HG02571 (cell line): ENCODE data around the gene TNFRSF8.
"Not testable (repeated sequence)": the region's sequence is repeated elsewhere in the genome, so short reads cannot be mapped to it uniquely, and the experiment has no call there.

ENCODE experiments used
- ATAC-seq: cut with Tn5 transposase; IDR thresholded peaks from one replicate; pipeline ENCODE4 v1.9.1; 2021; ENCODE audit warnings: mild to moderate bottlenecking, moderate library complexity; ENCODE audit not compliant: unreplicated experiment

TNFRSF8 gene

DNA sequence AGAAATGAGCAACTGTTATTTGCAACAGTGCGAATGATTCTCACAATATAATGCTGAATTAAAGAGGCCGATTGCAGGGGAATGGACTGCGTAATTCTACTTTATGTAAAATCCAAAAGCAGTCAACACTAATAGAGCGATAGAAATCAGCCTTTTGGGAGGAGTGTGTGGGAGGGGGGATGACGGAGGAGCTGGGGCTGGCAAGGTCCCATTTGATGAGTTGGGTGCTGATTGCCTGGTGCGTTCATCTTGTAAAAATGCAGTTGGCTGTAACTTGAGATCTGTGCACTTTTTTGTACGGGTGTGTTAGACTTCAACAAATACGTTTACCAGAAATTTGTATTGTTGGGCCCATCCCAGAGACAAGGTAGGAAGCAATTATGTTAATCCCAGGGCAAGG, 20.7 kb downstream of the TNFRSF8 start:
- no peak for ATAC-seq

DNA sequence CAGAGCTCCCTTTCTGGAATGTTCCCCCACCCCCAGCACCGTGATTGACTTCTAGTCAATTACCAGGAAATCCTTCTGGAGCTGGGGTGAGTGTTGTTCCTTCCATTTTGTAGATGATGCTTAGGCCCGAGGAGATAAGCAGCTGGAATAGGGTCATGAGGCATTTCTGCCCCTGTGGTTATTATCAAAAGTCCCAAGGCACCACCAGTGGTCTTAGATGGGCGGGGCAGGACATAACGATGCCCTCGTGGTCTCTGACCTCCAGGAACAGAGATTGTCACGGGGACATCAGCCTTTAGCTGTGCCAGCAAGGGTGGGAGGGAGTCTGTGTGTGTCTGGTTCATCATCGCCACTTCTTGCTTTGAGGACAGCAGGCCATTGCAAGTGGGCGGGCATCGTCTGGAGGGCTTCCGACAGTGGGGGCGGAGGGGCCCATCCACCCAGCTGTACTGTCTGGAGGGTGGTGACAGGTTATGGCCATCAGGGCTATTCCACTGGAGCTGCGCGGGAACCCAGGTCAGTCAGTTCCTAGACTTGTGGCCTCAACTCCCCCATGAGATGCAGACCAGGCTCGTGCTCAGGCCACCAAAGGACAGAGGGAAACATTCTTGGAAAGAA, 22.6 kb downstream of the TNFRSF8 start:
- no peak for ATAC-seq

DNA sequence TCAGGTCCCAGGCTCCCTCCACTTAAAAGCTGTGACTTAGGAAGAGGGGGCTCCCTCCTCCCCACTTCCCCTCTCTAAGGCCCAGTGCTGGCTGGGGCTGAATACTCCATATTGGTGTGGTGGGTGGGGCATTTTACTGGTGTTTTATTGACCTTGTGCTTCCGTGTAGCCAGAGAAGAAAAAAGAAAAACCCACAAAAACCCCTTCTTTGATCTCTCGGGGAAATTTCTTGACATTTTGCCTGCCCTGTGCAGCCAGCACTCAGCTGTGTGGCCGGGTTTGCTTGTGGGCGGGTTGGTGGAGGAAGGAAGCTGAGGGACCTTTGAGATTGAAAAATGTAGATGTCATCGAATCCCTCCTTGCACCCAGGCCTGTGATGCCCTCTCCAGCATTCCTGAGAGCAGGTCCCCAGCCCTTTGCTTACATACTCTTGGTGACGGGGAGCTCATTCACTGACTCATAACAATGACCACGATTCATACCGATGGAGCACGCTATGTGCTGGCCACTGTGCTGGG, 24.8 kb downstream of the TNFRSF8 start:
- ATAC-seq: no peak

DNA sequence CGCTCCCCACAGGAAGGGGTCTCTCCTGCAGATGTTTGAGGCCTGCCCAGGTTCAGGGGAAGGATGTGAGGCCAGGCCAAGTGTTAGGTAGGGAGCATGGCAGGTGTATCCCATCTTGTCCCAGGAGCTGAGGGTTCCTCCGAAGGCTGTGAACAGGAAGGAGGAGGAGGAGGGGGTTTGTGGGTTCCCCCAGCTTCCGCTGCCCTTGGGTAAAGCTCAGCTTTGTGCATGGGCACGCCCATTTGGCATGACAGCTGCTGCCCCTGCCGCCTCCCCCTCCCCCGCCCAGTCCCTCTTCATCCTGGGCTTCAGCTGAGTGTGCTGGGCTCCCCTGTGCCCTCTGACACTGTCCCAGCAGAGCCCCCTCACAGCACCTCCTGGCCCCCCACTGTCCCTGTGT, 25.5 kb downstream of the TNFRSF8 start:
- ATAC-seq: no peak

DNA sequence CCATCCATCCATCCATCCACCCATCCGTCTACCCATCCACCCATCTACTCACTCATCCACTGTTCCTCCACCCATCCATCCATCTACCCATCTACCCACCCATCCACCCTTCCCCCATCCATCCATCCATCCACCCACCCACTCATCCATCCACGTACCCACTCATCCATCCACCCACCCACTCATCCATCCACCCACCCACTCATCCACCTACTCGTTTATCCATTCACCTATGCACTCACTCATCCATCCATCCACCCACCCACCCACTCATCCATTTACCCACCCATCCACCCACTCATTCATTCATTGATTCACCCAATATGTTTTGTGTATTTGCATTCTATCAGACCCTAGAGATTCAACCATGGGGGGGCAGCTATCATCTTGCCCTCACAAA, 27.2 kb downstream of the TNFRSF8 start:
- ATAC-seq: no peak

DNA sequence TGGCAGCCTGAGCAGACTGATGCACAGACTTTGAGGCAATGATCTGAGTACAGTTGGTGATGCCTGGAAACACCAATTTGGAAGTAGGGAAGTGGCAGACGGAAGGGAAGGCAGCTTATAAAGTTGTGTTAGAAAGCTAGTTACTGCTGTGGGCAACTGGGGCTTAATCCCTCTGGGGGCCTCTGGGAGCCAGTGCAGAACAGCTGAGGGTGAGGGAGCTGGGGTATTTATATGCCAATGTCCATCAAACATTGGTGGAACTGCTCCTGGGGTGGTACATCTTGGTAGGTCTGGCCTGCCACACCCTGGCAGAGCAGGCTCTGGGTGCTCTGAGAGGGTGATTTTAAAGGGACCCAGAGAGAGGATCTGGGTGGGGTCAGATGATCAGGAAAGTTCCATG, 28.1 kb downstream of the TNFRSF8 start:
- no peak for ATAC-seq

DNA sequence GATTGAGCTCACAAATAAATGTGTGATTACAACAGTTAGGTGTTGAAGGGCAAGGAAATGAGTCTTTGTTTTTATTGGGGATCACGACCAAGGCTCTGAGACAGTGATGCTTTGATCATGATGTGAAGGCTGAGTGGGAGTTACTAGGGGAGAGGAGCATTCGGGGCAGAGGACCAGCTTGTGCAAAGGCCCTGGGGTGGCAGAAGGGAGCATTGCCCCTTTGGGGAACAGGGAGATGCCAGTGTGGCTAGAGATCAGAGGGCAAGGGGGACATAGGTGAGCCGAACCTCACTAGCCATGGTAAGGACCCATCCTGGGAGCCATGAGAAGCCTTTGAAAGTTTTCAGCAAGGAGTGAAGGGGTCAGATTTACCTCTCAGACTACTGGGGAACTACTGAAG, 31.1 kb downstream of the TNFRSF8 start:
- no peak for ATAC-seq

DNA sequence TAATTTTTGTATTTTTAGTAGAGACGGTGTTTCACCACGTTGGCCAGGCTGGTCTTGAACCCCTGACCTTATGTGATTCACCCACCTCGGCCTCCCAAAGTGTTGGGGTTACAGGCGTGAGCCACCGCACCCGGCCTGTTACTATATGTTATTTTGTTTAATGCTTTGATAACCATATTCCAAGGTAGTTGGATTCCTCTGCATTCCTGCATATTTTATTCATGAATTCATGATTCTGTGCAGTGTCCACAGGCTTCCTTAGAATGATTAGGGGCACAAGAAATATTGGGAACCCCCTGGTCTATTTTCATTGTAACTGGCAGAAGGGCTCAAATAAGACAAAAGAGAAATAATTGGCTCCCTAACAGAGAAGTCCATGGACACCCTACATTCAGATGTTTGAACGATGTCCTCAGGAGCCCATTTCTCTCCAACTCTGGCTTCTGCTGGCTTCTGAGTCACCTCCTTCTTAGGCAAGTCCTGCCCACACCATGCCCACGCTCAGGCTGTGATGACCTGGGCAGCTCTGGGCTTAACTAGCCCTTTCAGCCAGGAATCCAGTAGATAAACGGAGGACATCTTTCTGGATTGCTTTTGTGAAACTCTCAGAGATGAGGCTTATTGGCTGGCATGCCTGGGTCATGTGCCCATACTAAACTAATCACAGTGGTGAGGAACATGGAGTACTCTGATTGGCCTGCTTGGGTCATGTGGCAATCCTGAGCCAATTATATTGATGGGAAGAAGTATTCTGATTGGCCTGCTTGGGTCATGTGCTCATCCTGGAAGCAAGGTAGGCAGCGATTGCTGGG, 32.6 kb downstream of the TNFRSF8 start:
- no peak for ATAC-seq

DNA sequence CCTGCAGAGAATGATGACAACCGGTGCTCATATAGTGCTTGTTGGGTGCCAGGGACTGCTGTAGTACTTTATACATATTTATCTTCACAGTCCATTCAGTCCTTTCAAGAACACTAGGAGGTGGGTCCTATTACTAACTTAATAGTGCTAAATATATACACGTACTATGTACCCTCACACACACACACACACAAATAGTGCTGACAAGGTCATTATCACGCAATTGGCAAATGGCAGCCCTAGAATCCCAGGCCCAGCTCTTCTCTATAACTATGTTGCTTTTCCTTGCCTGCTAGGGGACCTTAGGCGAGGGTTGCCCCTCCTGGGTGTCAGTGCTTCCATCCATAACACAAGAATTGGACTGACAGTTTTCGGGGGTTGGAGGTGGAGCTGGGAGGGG, 33.5 kb downstream of the TNFRSF8 start:
- no peak for ATAC-seq

DNA sequence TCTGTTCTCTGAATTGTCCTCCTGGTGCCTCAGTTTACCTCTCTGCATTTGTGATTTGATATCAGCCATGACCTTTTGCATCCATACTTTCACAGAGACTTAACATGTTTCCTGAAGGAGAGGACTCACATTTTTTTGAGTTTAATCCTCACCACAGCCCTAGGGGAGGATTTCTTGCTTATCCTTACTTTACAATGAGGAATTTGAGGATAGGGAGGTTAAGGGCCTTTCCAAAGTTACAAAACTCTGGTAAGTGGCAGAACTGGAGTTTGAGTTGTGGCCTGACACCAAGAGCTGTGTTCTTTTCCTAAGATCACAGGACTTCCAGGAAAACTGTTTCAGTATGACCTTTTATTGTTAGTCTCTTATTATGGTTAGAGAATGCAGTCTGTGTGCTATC, 34.2 kb downstream of the TNFRSF8 start:
- no peak for ATAC-seq

DNA sequence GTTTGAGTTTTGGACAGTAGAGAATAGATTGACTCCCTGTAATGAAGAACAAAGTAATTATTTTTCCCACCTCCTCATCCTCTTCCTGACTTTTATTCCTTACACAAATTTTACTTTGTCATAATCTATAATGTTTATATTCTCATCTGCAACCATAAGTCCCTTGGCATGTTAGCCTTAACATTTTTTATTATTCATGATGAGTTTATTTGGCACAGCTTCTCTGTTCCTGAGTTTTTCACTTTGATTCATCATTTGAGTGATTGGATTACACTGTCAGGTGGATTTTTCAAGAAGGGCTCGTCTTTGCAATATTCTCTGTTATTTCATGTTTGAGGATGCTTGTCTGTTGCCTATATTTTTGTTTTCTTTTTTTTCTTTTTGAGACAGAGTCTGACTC, 35.7 kb downstream of the TNFRSF8 start:
- no peak for ATAC-seq

DNA sequence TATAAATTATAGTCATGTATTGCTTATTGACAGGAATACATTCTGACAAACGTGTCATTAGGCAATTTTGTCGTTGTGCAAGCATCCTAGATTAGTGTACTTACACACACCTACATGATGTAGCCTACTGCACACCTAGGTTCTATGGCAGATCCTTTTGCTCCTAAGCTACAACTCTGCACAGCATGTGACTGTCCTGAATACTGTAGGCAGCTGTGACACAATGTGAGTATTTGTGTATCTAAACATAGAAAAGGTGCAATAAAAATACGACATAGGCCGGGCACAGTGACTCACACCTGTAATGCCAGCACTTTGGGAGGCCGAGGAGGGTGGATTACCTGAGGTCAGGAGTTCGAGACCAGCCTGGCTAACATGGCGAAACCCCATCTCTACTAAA, 36.5 kb downstream of the TNFRSF8 start:
- ATAC-seq: no peak

DNA sequence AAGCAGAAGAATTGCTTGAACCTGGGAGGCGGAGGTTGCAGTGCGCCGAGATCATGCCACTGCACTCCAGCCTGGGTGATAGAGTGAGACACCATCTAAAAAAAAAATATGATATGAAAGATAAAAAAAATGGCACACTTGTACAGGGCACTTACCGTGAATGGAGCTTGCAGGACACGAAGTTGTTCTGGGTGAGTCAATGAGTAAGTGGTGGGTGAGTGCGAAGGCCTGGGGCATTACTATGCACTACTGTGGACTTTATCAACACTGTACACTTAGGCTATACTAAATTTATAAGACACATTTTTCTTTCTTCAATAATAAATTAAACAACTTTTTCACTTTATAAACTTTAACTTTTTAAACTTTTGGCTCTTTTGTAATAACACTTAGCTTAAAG, 37.0 kb downstream of the TNFRSF8 start:
- ATAC-seq: no peak

DNA sequence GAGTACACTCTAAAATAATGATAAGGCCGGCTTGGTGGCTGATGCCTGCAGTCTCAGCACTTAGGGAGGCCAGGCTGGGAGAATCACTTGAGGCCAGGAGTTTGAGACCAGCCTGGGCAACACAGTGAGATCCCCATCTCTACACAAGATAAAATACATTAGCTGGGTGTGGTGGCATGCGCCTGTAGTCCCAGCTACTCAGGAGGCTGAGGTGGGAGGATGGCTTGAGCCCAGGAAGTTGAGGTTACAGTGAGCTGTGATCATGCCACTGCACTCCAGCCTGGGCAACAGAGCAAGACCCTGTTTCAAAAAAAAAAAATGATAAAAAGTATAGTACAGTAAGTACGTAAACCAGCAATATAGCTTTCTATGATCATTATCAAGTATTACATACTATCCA, 38.0 kb downstream of the TNFRSF8 start:
- not testable (repeated sequence) for ATAC-seq

DNA sequence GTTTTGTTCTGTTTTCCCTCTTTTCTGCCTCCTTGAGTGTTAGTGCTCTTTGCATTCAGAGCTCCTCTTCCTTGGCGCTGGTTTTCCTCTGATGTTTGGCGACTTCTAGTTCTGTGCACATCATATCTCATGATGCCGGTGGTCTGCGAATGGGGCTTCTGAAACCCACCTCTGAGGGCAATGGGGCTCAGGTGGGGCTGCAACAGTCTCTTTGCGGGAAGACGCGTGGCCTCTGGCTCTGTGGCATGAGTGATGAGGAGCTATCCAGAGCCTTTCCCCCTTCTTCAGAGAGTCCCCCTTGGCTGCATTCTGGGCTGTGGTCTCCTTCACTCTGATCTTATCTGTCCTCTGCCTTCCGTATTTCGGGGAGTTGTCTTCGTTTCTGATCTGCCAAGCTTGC, 39.0 kb downstream of the TNFRSF8 start:
- ATAC-seq: no peak

DNA sequence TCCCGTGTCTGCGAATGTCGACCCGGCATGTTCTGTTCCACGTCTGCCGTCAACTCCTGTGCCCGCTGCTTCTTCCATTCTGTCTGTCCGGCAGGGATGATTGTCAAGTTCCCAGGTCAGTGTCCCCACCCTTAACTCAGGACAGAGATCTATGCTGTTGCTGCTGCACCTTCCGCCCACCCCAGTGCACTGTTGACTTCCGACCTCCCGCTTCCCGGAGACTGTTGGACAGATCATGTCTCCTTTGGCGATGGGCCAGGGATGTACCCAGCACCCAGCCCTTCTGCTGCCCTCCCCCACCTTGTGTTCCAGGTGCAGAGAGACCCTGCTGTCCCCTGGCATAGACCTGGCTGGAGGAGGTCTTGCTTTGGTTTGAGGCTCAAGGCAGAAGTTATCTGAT, 41.3 kb downstream of the TNFRSF8 start:
- ATAC-seq: no peak

DNA sequence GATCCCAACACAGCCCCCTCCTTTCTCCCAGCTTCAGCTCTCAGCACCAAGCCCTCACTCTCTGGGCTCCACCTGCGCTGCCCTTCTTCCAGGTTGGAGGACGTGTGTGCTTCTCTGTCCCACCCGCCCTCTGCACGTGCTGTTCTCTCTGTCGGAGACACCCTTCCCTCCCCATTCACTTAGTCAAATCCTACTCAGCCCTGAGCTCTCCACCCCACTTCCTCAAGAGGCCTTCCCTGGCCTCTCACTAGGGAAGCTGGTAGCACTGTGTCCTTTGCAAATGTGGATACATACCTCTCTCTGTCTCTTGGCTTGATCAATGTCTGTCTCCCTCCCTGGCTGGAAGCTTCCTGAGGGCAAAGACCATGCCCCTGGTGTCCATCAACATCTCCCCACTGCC, 43.0 kb downstream of the TNFRSF8 start:
- ATAC-seq: no peak

DNA sequence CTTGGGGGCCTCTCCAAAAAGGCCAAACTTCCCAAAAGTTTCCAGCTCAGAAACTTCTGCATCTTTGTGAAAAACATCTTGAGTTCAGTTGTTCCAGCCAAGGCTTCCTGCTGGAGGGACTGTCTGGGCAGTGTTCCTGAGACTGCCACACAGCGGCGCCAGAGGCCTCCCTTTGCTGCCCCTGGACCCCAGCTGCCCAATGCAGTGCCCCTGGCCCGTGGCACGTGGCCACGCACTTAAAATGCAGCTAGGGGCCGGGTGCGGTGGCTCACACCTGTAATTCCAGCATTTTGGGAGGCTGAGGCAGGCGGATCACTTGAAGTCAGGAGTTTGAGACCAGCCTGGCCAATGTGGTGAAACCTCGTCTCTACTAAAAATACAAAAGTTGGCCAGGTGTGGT, 43.8 kb downstream of the TNFRSF8 start:
- not testable (repeated sequence) for ATAC-seq

DNA sequence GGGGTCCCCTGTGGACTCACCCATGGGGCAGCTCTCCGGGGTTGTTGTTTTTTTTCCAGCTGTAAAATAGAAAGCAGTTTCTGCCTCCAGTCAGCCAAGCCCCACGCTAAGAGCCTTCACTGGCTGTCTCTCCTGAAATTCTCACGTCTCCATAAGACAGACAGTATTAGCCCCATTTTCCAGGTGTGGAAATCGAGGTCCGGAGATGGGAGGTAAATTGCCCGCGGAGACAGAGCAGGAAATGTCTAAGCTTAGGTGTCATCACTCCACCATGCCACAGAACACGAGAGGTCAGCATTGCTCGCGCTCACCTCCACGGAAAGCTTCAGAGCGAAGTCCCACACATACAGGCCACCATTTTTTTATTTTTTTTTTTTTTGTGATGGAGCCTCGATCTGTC, 44.6 kb downstream of the TNFRSF8 start:
- no peak for ATAC-seq

DNA sequence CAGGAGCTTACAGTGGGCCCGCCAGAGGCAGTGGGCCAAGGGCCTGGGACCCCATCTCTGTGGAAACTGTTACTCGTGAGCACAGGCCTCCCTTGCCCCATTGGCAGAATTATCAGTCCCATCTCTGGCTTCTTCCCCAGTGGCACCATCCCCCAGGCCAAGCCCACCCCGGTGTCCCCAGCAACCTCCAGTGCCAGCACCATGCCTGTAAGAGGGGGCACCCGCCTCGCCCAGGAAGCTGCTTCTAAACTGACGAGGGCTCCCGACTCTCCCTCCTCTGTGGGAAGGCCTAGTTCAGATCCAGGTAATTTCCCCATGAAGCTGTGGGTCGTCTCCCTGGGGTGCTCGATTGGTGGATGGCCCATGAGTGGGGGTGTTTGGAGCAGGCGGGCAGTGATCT, 46.8 kb downstream of the TNFRSF8 start:
- no peak for ATAC-seq

DNA sequence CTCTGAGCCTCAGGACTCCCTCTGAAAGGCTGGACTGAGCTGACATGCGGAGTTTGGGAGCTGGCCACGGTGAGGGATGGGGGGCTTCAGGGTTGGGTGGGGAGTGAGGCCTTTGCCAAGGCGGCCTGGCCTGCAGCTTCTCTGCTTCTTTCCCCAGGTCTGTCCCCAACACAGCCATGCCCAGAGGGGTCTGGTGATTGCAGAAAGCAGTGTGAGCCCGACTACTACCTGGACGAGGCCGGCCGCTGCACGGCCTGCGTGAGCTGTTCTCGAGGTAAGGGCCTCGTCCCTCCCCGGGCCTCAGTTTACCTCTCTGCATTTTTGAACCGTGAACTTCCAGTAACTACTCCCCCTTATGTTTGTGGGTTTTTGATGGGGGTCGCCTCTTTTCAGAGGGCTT, 48.6 kb downstream of the TNFRSF8 start:
- ATAC-seq: no peak

DNA sequence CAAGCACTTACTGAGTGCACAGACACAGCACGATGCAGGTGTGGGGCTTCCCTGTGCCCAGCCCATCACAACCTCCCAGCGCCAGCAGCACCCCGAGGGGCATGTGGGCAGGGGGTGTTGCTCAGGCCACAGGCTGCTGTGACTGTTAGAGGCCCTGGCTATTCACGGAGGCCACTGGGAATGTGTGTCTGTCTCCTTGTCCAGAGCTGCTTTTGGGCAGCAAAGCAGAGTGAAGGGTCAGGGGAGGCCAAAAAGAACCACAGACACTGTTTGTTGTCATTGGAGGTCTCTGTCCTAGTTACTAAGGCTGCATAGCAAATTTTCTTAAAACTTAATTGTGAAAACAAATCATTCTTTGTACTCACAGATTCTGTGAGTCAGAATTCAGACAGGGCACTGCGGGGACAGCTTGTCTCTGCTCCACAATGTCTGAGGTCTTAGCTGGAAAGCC, 49.6 kb downstream of the TNFRSF8 start:
- ATAC-seq: no peak
